ENCODE data around the gene RHBDL3. TPM values are rescaled to one million over a fixed set of nuclear protein-coding genes. Genes with fewer than 3 reads are reported as not detected.
"Not testable (repeated sequence)": the region's sequence is repeated elsewhere in the genome, so short reads cannot be mapped to it uniquely, and the experiment has no call there.

Gene RHBDL3
- total RNA-seq, 5 donors from 2014 or later (not counting 1 experiment from before 2014, with no cell fraction given), result 0.07 TPM; not detected in 4

DNA sequence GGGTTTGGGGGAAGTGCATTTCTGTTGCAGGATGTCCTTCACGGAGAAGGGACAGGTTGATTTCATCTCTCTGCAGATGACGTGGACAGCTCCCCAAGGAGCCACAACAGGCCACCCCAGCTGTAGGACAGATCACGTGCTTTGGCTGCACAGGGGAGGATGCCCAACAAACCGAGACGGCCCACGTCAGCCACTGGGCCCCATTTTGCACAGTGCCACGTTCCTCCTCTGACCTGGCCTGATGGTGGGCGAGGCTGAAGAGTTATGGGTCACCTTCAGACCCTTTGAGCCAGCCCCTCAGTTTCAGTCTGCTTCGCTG lies 9.0 kb upstream of the RHBDL3 start:
- no peak for ATAC-seq (replicated peaks in 1 of 4)
- H3K4me1 Mint-ChIP-seq, result no peaks in the 10 kb centered on the region
- Histone ChIP-seq H3K4me3 (ENCODE audit: control insufficient read depth in 1 of 2, extremely low read depth in 1 of 2, low read length in 1 of 2) (no peak overlapping the region), H3K9me3 (no peaks in the 10 kb centered on the region), H3K36me3 (ENCODE audit: control insufficient read depth in 2 of 2, extremely low read depth in 1 of 2, insufficient read depth in 1 of 2, low read length in 1 of 2) (no peaks in the 10 kb centered on the region), H3K27ac (ENCODE audit: low read length) (no peak overlapping the region), H3K4me1 (ENCODE audit: control insufficient read depth in 1 of 2, extremely low read depth in 1 of 2, insufficient read depth in 2 of 2, low read length in 2 of 2) (no peaks in the 10 kb centered on the region), H3K27me3 (replicated peaks in 1 of 2; ENCODE audit: control insufficient read depth in 2 of 2, extremely low read depth in 1 of 2, insufficient read depth in 2 of 2, low read length in 1 of 2) (peaks cover 0 to 27% of the 10 kb centered on the region in 2 experiments)
- H3K36me3 Mint-ChIP-seq, result no peaks in the 10 kb centered on the region
- ChIA-PET POLR2A (no interaction called here), CTCF (no interaction called here)
- no peaks in the 10 kb centered on the region for H3K9me3 Mint-ChIP-seq
- H3K4me3 Mint-ChIP-seq, result no peak overlapping the region
- peaks cover 0 to 7% of the 10 kb centered on the region in 2 donors for H3K27me3 Mint-ChIP-seq
- no peak for DNase-seq
- H3K27ac Mint-ChIP-seq, result no peak overlapping the region
- WGBS (ENCODE audit: insufficient coverage), result 87% methylated on average over 9 of the region's 9 CpGs

DNA sequence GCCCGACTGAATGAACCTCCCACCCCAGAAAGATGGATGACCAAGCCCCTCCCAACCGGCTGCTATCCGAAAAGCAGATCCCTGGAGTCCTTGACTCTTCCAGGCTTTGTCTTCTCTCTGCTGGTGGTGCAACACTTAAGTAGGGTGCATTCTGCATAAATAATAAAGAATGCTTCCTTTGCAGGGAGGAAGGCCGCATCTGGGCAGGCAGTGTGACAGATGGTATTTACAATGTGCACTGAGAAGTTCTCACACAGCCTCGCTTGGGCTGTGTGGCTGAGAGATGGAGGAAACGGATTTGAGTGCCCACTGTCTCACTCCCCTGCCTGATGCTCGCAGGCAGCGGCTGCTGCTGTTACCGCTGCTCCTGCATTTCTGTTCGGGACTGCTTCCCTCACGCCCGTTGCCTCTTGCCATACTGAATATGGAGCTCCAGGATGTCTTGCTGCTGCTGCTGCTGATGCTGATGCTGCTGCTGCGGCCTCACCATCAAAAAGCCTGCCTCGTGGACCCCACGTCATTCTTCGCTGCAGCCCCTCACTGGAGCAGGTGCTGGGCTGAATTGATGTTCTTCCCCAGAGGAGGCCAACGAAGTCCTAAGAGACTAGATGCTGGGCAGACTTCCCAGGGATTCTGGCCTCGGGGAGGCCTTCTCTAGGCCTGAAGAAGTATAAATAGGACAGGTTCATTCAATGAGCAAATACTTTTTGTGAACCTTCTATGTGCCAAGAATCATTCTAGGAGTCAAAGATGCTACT lies 7.1 kb upstream of the RHBDL3 start:
- Histone ChIP-seq H3K4me1 (ENCODE audit: control insufficient read depth in 1 of 2, extremely low read depth in 1 of 2, insufficient read depth in 2 of 2, low read length in 2 of 2) (no peaks in the 10 kb centered on the region), H3K36me3 (ENCODE audit: control insufficient read depth in 2 of 2, extremely low read depth in 1 of 2, insufficient read depth in 1 of 2, low read length in 1 of 2) (no peaks in the 10 kb centered on the region), H3K9me3 (no peaks in the 10 kb centered on the region), H3K27me3 (replicated peaks in 1 of 2; ENCODE audit: control insufficient read depth in 2 of 2, extremely low read depth in 1 of 2, insufficient read depth in 2 of 2, low read length in 1 of 2) (peaks cover 4 to 31% of the 10 kb centered on the region in 2 experiments), H3K27ac (ENCODE audit: low read length) (no peak overlapping the region), H3K4me3 (ENCODE audit: control insufficient read depth in 1 of 2, extremely low read depth in 1 of 2, low read length in 1 of 2) (no peak overlapping the region)
- POLR2A ChIA-PET, result no interaction called here
- Mint-ChIP-seq H3K36me3 (no peaks in the 10 kb centered on the region), H3K4me1 (no peaks in the 10 kb centered on the region), H3K4me3 (no peak overlapping the region), H3K9me3 (no peaks in the 10 kb centered on the region), H3K27ac (no peak overlapping the region), H3K27me3 (peaks cover 6 to 10% of the 10 kb centered on the region in 2 donors)
- DNase-seq, result no peak
- CTCF ChIA-PET, result no interaction called here
- 68% methylated on average over 18 of the region's 18 CpGs for WGBS (ENCODE audit: insufficient coverage)
- no peak for ATAC-seq (replicated peaks in 1 of 4)

GRCh38 chr17:32259586-32259985 lies 6.0 kb upstream of the RHBDL3 start:
- WGBS (ENCODE audit: insufficient coverage), result 90% methylated on average over 2 of the region's 4 CpGs
- H3K4me1 ChIP-seq (ENCODE audit: control insufficient read depth in 1 of 2, extremely low read depth in 1 of 2, insufficient read depth in 2 of 2, low read length in 2 of 2), result no peaks in the 10 kb centered on the region
- H3K9me3 Mint-ChIP-seq, result no peaks in the 10 kb centered on the region
- H3K27ac ChIP-seq (ENCODE audit: low read length), result no peak overlapping the region
- no peaks in the 10 kb centered on the region for H3K36me3 Mint-ChIP-seq
- no peaks in the 10 kb centered on the region for H3K9me3 ChIP-seq
- CTCF ChIA-PET, result no interaction called here
- H3K4me3 Mint-ChIP-seq, result no peak overlapping the region
- peaks cover 11 to 21% of the 10 kb centered on the region in 2 donors for H3K27me3 Mint-ChIP-seq
- POLR2A ChIA-PET, result no interaction called here
- no peaks in the 10 kb centered on the region for H3K36me3 ChIP-seq (ENCODE audit: control insufficient read depth in 2 of 2, extremely low read depth in 1 of 2, insufficient read depth in 1 of 2, low read length in 1 of 2)
- H3K4me1 Mint-ChIP-seq, result peaks cover 0 to 2% (median 2%) of the 10 kb centered on the region in 3 donors
- H3K4me3 ChIP-seq (ENCODE audit: control insufficient read depth in 1 of 2, extremely low read depth in 1 of 2, low read length in 1 of 2), result no peak overlapping the region
- DNase-seq, result no peak
- peaks cover 7 to 32% of the 10 kb centered on the region in 2 experiments for H3K27me3 ChIP-seq (replicated peaks in 1 of 2; ENCODE audit: control insufficient read depth in 2 of 2, extremely low read depth in 1 of 2, insufficient read depth in 2 of 2, low read length in 1 of 2)
- no peak overlapping the region for H3K27ac Mint-ChIP-seq
- ATAC-seq (replicated peaks in 1 of 4), result no peak

DNA sequence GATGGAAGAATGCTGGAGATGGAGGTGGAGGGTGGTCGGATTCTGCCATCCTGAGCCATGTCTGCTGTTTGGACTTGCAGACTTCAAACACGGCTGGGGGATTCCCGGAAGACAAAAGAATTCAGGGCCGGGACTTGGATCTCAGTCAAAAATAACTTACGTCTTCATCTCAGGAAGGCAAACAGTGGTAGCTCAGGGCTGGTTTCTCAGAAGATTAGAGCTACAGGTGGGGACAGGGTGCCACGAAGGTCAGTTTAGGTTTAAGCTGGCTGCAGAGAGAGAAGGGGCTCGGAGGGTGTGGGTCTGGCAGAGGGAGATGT lies 4.3 kb upstream of the RHBDL3 start:
- peaks cover 5 to 8% (median 8%) of the 10 kb centered on the region in 3 donors for H3K4me1 Mint-ChIP-seq
- no peak overlapping the region for H3K4me3 Mint-ChIP-seq
- peaks cover 13 to 28% of the 10 kb centered on the region in 2 donors for H3K27me3 Mint-ChIP-seq
- 63% methylated on average over 5 of the region's 7 CpGs for WGBS (ENCODE audit: insufficient coverage)
- ChIA-PET POLR2A (no interaction called here), CTCF (no interaction called here)
- peaks cover 0 to 7% of the 10 kb centered on the region in 2 experiments for H3K4me1 ChIP-seq (ENCODE audit: control insufficient read depth in 1 of 2, extremely low read depth in 1 of 2, insufficient read depth in 2 of 2, low read length in 2 of 2)
- H3K36me3 ChIP-seq (ENCODE audit: control insufficient read depth in 2 of 2, extremely low read depth in 1 of 2, insufficient read depth in 1 of 2, low read length in 1 of 2), result no peaks in the 10 kb centered on the region
- peaks cover 11 to 42% of the 10 kb centered on the region in 2 experiments for H3K27me3 ChIP-seq (replicated peaks in 1 of 2; ENCODE audit: control insufficient read depth in 2 of 2, extremely low read depth in 1 of 2, insufficient read depth in 2 of 2, low read length in 1 of 2)
- no peaks in the 10 kb centered on the region for H3K9me3 ChIP-seq
- no peak for DNase-seq
- no peak for ATAC-seq (replicated peaks in 1 of 4)
- H3K36me3 Mint-ChIP-seq, result no peaks in the 10 kb centered on the region
- H3K27ac Mint-ChIP-seq, result no peak overlapping the region
- H3K4me3 ChIP-seq (ENCODE audit: control insufficient read depth in 1 of 2, extremely low read depth in 1 of 2, low read length in 1 of 2), result no peak overlapping the region
- H3K9me3 Mint-ChIP-seq, result no peaks in the 10 kb centered on the region
- no peak overlapping the region for H3K27ac ChIP-seq (ENCODE audit: low read length)

GRCh38 chr17:32261936-32262510 lies 3.6 kb upstream of the RHBDL3 start:
- DNase-seq (no peak), ATAC-seq (replicated peaks in 1 of 4) (no peak)
- Histone ChIP-seq H3K4me3 (ENCODE audit: control insufficient read depth in 1 of 2, extremely low read depth in 1 of 2, low read length in 1 of 2) (no peak overlapping the region), H3K9me3 (no peaks in the 10 kb centered on the region), H3K4me1 (ENCODE audit: control insufficient read depth in 1 of 2, extremely low read depth in 1 of 2, insufficient read depth in 2 of 2, low read length in 2 of 2) (peaks cover 0 to 13% of the 10 kb centered on the region in 2 experiments), H3K36me3 (ENCODE audit: control insufficient read depth in 2 of 2, extremely low read depth in 1 of 2, insufficient read depth in 1 of 2, low read length in 1 of 2) (no peaks in the 10 kb centered on the region), H3K27me3 (replicated peaks in 1 of 2; ENCODE audit: control insufficient read depth in 2 of 2, extremely low read depth in 1 of 2, insufficient read depth in 2 of 2, low read length in 1 of 2) (peaks cover 11 to 44% of the 10 kb centered on the region in 2 experiments), H3K27ac (ENCODE audit: low read length) (no peak overlapping the region)
- Mint-ChIP-seq H3K36me3 (no peaks in the 10 kb centered on the region), H3K4me3 (no peak overlapping the region), H3K9me3 (no peaks in the 10 kb centered on the region), H3K27ac (no peak overlapping the region), H3K4me1 (peaks cover 5 to 10% (median 10%) of the 10 kb centered on the region in 3 donors), H3K27me3 (peaks cover 15 to 33% of the 10 kb centered on the region in 2 donors)
- POLR2A ChIA-PET, result no interaction called here
- CTCF ChIA-PET, result interaction anchor here in 1 of 2 donors (0.6 kb wide), 1 partner anchor 349 kb away, joined by 3 read pairs; no protein-coding TSS in a partner anchor
- WGBS (ENCODE audit: insufficient coverage), result 94% methylated on average over 13 of the region's 13 CpGs

- DNase-seq; CTCF ChIA-PET; H3K36me3 ChIP-seq (ENCODE audit: control insufficient read depth in 2 of 2, extremely low read depth in 1 of 2, insufficient read depth in 1 of 2, low read length in 1 of 2); ATAC-seq (replicated peaks in 1 of 4); H3K27ac Mint-ChIP-seq; H3K27ac ChIP-seq (ENCODE audit: low read length); H3K36me3 Mint-ChIP-seq; H3K4me3 ChIP-seq (ENCODE audit: control insufficient read depth in 1 of 2, extremely low read depth in 1 of 2, low read length in 1 of 2); H3K9me3 Mint-ChIP-seq; H3K4me3 Mint-ChIP-seq; H3K9me3 ChIP-seq: not testable (repeated sequence)
- Mint-ChIP-seq H3K4me1 (peaks cover 18 to 23% (median 19%) of the 10 kb centered on the region in 3 donors), H3K27me3 (peaks cover 28 to 44% of the 10 kb centered on the region in 2 donors)
- WGBS (ENCODE audit: insufficient coverage), result 90% methylated on average over 15 of the region's 17 CpGs
- H3K4me1 ChIP-seq (ENCODE audit: control insufficient read depth in 1 of 2, extremely low read depth in 1 of 2, insufficient read depth in 2 of 2, low read length in 2 of 2), result peaks cover 0 to 23% of the 10 kb centered on the region in 2 experiments
- H3K27me3 ChIP-seq (replicated peaks in 1 of 2; ENCODE audit: control insufficient read depth in 2 of 2, extremely low read depth in 1 of 2, insufficient read depth in 2 of 2, low read length in 1 of 2), result peaks cover 19 to 54% of the 10 kb centered on the region in 2 experiments
- POLR2A ChIA-PET, result interaction anchor here in 1 of 2 donors (0.5 kb wide), 1 partner anchor 136 kb away, joined by 10 read pairs; no protein-coding TSS in a partner anchor
These were observed 2.1 kb upstream of the RHBDL3 start for GRCh38 chr17:32263515-32263914.
